ENCODE measurements around the gene PRAMEF2.
"Not testable (repeated sequence)": the region's sequence is repeated elsewhere in the genome, so short reads cannot be mapped to it uniquely, and the experiment has no call there.

The PRAMEF2 gene

DNA sequence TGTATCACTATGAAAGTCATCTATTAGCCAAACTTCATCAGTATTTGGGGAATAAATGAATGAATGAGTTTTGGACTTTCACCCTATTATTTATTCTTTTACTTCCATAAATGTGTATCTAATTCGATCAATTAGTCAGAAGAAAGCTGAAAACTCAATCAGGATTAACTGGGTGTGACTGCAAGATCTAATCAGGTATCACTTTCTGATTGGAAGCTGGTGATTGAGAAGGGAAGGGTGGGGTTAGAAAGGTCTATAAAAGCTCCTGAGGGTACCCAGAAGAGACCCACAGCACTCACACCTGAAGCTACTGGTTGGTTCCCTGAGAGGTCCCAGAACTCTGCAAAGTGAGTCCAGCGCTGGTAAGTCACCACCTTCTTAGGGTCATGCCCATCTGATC lies at the start of gene PRAMEF2:
Gene PRAMEF2, plus strand, starts transcription at position 301 of the 400 bp plus-strand sequence. CDS start 1,924 bp downstream, outside the sequence.
- DNase-seq, result not testable (repeated sequence)

GRCh38 chr1:12809933-12810332 lies 47.0 kb upstream of the PRAMEF2 start:
- DNase-seq, result no peak

- no peak for DNase-seq
These were observed 46.0 kb upstream of the PRAMEF2 start for GRCh38 chr1:12810691-12811408.

GRCh38 chr1:12811409-12811784 lies 45.5 kb upstream of the PRAMEF2 start:
- DNase-seq, result no peak

GRCh38 chr1:12819061-12819460 lies 37.8 kb upstream of the PRAMEF2 start:
- DNase-seq, result not testable (repeated sequence)

GRCh38 chr1:12831310-12831709 lies 25.6 kb upstream of the PRAMEF2 start, which contains the start of gene PRAMEF11:
PRAMEF11 (minus strand) TSS chr1:12831410; CDS start chr1:12828789, 2,621 bp downstream.
- not testable (repeated sequence) for DNase-seq

GRCh38 chr1:12833251-12833650 lies 23.6 kb upstream of the PRAMEF2 start:
- DNase-seq, result not testable (repeated sequence)

- DNase-seq, result not testable (repeated sequence)
These were observed 8.3 kb upstream of the PRAMEF2 start, which contains the start of gene HNRNPCL1 for GRCh38 chr1:12848620-12849019. HNRNPCL1 (minus strand) TSS chr1:12848720; CDS start chr1:12848289, 431 bp downstream.

GRCh38 chr1:12851779-12852178 lies 5.1 kb upstream of the PRAMEF2 start:
- peak; percentile 8 for DNase-seq

- DNase-seq, result not testable (repeated sequence)
These were observed 6.4 kb downstream of the PRAMEF2 start for GRCh38 chr1:12863131-12863880.

- DNase-seq, result not testable (repeated sequence)
These were observed 21.6 kb downstream of the PRAMEF2 start for GRCh38 chr1:12878453-12878852.

- not testable (repeated sequence) for DNase-seq
These were observed 29.2 kb downstream of the PRAMEF2 start, which contains the start of gene PRAMEF4 for GRCh38 chr1:12886101-12886500. PRAMEF4 (minus strand) TSS chr1:12886201; CDS start chr1:12883394, 2,807 bp downstream.

DNA sequence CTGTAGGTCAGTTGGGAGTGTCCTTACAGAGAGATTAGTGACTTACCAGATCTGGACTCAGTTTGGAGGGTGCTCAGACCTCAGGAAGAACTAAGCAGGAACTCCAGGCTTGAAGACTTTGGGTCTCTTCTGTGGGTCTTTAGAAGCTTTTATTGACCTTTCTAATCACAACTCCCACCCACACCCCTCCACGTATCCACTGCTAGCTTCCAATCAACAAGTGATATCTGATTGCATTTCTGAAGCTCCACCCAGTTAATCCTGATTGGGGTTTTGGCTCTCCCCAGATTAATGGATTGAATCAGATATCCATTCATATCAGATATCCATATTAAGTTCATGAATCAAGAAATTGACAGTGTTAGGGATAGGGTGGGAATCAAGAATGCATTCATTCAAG lies 41.3 kb downstream of the PRAMEF2 start, which contains the start of gene PRAMEF10:
Gene PRAMEF10, minus strand, starts transcription at position 101 of the 400 bp plus-strand sequence. CDS start 2,423 bp downstream, outside the sequence.
- DNase-seq, result not testable (repeated sequence)

- not testable (repeated sequence) for DNase-seq
These were observed 42.3 kb downstream of the PRAMEF2 start for GRCh38 chr1:12899186-12899585.

GRCh38 chr1:12903793-12904572 lies 47.1 kb downstream of the PRAMEF2 start:
- not testable (repeated sequence) for DNase-seq

Data from GOT3 (cell line).